Measurements from ENCODE around the gene UGT1A4.

The UGT1A4 gene

DNA sequence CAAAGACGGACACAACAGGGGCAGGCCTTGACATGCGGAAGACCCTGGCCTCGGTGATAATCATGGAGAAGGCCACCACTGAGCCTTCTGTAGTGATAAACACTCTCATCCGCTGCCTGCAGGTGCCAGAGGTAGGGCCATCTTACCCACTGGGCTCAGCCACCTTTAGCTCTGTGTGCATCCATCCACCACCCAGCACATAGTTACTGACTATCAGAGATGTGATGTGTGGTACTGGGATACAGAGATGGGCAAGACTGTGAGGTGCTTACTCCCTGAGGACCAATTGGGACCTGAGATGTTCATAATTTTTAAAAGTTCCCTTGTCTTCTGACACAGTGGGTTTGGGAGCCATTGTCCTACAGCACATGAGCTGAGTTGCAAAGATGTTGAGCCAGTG lies 61.2 kb downstream of the UGT1A4 start:
- H3K4me1 ChIP-seq (ENCODE audit: control insufficient read depth, low read length), result no peaks in the 10 kb centered on the region
- H3K4me3 ChIP-seq (ENCODE audit: low read length), result no peak overlapping the region
- no peaks in the 10 kb centered on the region for H3K79me2 ChIP-seq (ENCODE audit: control insufficient read depth, low read length)
- H3K4me2 ChIP-seq (ENCODE audit: low read length), result no peak overlapping the region
- no peaks in the 10 kb centered on the region for H3F3A ChIP-seq (ENCODE audit: control insufficient read depth, insufficient read depth)
- H3K36me3 ChIP-seq (ENCODE audit: control insufficient read depth, low read length), result no peaks in the 10 kb centered on the region
- H3K27ac ChIP-seq (ENCODE audit: low read depth, low read length), result no peak overlapping the region
- H3K9me3 ChIP-seq (ENCODE audit: control insufficient read depth, insufficient read depth, low read length), result peaks cover 2% of the 10 kb centered on the region; the same call in 1 of the 2 replicates
- TF ChIP-seq EZH2phosphoT487 (IDR thresholded peaks at IDR 0.05; ENCODE audit: borderline replicate concordance, low read length), result no peak
- no peak for TF ChIP-seq CTCF (IDR thresholded peaks at IDR 0.05; ENCODE audit: low read depth, low read length, poor library complexity, severe bottlenecking)
- H3K9me2 ChIP-seq (replicated peaks; ENCODE audit: control insufficient read depth, low read length), result no peaks in the 10 kb centered on the region
- 0 out of 2 replicates have a peak, but pooled peaks cover 2% of the 10 kb centered on the region for H3K27me3 ChIP-seq (ENCODE audit: control insufficient read depth, low read length)
- H4K20me1 ChIP-seq (ENCODE audit: control insufficient read depth, insufficient read depth, low read depth, low read length), result no peaks in the 10 kb centered on the region

DNA sequence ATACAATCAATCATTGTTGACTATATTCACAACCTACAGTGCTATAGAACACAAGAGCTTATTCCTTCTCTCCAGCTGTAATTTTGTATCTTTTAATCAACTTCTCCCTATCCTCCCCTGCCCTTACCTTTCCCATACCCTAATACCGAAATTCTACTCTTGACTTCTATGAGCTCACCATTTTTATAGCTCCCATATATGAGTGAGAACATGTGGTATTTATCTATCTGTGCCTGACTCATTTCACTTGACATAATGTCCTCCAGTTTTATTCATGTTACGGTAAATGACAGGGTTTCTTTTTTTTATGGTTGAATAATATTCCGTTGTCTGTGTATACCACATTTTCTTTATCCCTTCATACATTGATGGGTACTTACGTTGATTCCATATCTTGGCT lies 62.2 kb downstream of the UGT1A4 start:
- no peaks in the 10 kb centered on the region for H4K20me1 ChIP-seq (ENCODE audit: control insufficient read depth, insufficient read depth, low read depth, low read length)
- no peak for TF ChIP-seq CTCF (IDR thresholded peaks at IDR 0.05; ENCODE audit: low read depth, low read length, poor library complexity, severe bottlenecking)
- no peak for TF ChIP-seq EZH2phosphoT487 (IDR thresholded peaks at IDR 0.05; ENCODE audit: borderline replicate concordance, low read length)
- peaks cover 2% of the 10 kb centered on the region; the same call in 1 of the 2 replicates for H3K9me3 ChIP-seq (ENCODE audit: control insufficient read depth, insufficient read depth, low read length)
- no peak overlapping the region for H3K4me3 ChIP-seq (ENCODE audit: low read length)
- no peak overlapping the region for H3K27ac ChIP-seq (ENCODE audit: low read depth, low read length)
- no peaks in the 10 kb centered on the region for H3K9me2 ChIP-seq (replicated peaks; ENCODE audit: control insufficient read depth, low read length)
- H3K79me2 ChIP-seq (ENCODE audit: control insufficient read depth, low read length), result no peaks in the 10 kb centered on the region
- 0 out of 2 replicates have a peak, but pooled peaks cover 2% of the 10 kb centered on the region for H3K27me3 ChIP-seq (ENCODE audit: control insufficient read depth, low read length)
- no peak overlapping the region for H3K4me2 ChIP-seq (ENCODE audit: low read length)
- no peaks in the 10 kb centered on the region for H3K36me3 ChIP-seq (ENCODE audit: control insufficient read depth, low read length)
- H3F3A ChIP-seq (ENCODE audit: control insufficient read depth, insufficient read depth), result no peaks in the 10 kb centered on the region
- no peaks in the 10 kb centered on the region for H3K4me1 ChIP-seq (ENCODE audit: control insufficient read depth, low read length)

DNA sequence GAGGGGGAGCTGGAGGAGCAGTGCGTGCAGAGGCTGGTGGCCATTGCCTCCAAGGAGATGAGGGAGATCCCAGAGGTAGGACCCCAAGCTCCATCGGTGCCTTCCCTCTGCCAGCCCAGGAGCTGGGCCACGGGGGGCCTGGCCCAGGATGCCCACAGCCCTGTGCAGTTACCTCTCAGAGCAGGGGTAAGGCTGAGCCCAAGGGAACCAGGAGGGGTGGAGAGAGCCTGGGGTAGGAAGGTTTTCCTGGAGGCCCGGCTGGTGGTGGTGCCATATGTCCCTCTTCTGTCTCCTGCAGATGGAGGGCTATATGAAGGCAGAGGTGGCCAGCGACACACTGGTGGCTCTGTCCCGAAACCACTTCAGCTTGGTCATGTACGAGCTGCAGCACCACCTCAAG lies 71.0 kb downstream of the UGT1A4 start:
- no peak for TF ChIP-seq EZH2phosphoT487 (IDR thresholded peaks at IDR 0.05; ENCODE audit: borderline replicate concordance, low read length)
- no peak for TF ChIP-seq CTCF (IDR thresholded peaks at IDR 0.05; ENCODE audit: low read depth, low read length, poor library complexity, severe bottlenecking)
- no peaks in the 10 kb centered on the region for H3K9me3 ChIP-seq (ENCODE audit: control insufficient read depth, insufficient read depth, low read length)

More for the DNA sequence above, 71.0 kb downstream of the UGT1A4 start:
- Histone ChIP-seq H3K79me2 (ENCODE audit: control insufficient read depth, low read length) (no peaks in the 10 kb centered on the region), H3K27me3 (ENCODE audit: control insufficient read depth, low read length) (no peaks in the 10 kb centered on the region), H3K4me2 (ENCODE audit: low read length) (no peak overlapping the region), H3F3A (ENCODE audit: control insufficient read depth, insufficient read depth) (no peaks in the 10 kb centered on the region), H3K9me2 (replicated peaks; ENCODE audit: control insufficient read depth, low read length) (no peaks in the 10 kb centered on the region), H3K27ac (ENCODE audit: low read depth, low read length) (no peak overlapping the region), H3K36me3 (ENCODE audit: control insufficient read depth, low read length) (no peaks in the 10 kb centered on the region), H3K4me3 (ENCODE audit: low read length) (no peak overlapping the region), H3K4me1 (ENCODE audit: control insufficient read depth, low read length) (peaks cover 5% of the 10 kb centered on the region; the same call in 1 of the 2 replicates), H4K20me1 (ENCODE audit: control insufficient read depth, insufficient read depth, low read depth, low read length) (no peaks in the 10 kb centered on the region)
